Activated naive CD8-positive, alpha-beta T cell treated with anti-CD3 and anti-CD28 coated beads for 36 hours (primary cell): ENCODE measurements around the gene ZIC4. TPM values are rescaled to one million over a fixed set of nuclear protein-coding genes. Genes with fewer than 3 reads are reported as not detected.

Experiments used
- DNase-seq: peaks from one replicate; pipeline ENCODE4 v3.0.0; 2021
- H3K27ac Mint-ChIP-seq: one replicate; pipeline ENCODE4 v1.8.0; 2022; ENCODE audit warnings: mild to moderate bottlenecking, moderate library complexity, mixed read lengths
- H3K27me3 Mint-ChIP-seq: one replicate; pipeline ENCODE4 v1.8.0; 2022; ENCODE audit warnings: mild to moderate bottlenecking, mixed read lengths
- H3K36me3 Mint-ChIP-seq: one replicate; pipeline ENCODE4 v1.8.0; 2021; ENCODE audit warnings: mild to moderate bottlenecking, mixed read lengths
- H3K4me1 Mint-ChIP-seq: one replicate; pipeline ENCODE4 v1.8.0; 2021; ENCODE audit warnings: mixed read lengths
- H3K4me3 Mint-ChIP-seq: one replicate; pipeline ENCODE4 v1.8.0; 2022; ENCODE audit warnings: mild to moderate bottlenecking, moderate library complexity, mixed read lengths
- H3K9me3 Mint-ChIP-seq: one replicate; pipeline ENCODE4 v1.8.0; 2022; ENCODE audit warnings: mixed read lengths
- total RNA-seq, 2 experiments: library from RNA; stranded (reverse); gene quantifications; one replicate each; pipeline ENCODE4 v1.2.3, GENCODE V29; 2021

ZIC4 gene
- total RNA-seq, 2 experiments from 2014 or later: not detected

- H3K4me1 Mint-ChIP-seq: no peaks in the 10 kb centered on the region
- no peak overlapping the region for H3K4me3 Mint-ChIP-seq
- H3K36me3 Mint-ChIP-seq: peaks cover 4% of the 10 kb centered on the region
- H3K27ac Mint-ChIP-seq: no peak overlapping the region
- H3K9me3 Mint-ChIP-seq: peaks cover 16% of the 10 kb centered on the region
- H3K27me3 Mint-ChIP-seq: peaks cover 91% of the 10 kb centered on the region
- DNase-seq: no peak
Observed at GRCh38 chr3:147421184-147421912, 15.0 kb upstream of the ZIC4 start.

GRCh38 chr3:147420353-147421183, 14.2 kb upstream of the ZIC4 start:
- Mint-ChIP-seq H3K4me3 (no peak overlapping the region), H3K9me3 (peaks cover 16% of the 10 kb centered on the region), H3K4me1 (no peaks in the 10 kb centered on the region), H3K36me3 (peaks cover 4% of the 10 kb centered on the region), H3K27me3 (peaks cover 94% of the 10 kb centered on the region), H3K27ac (no peak overlapping the region)
- no peak for DNase-seq

- H3K27me3 Mint-ChIP-seq: peaks cover 94% of the 10 kb centered on the region
- H3K27ac Mint-ChIP-seq: no peak overlapping the region
- no peaks in the 10 kb centered on the region for H3K4me1 Mint-ChIP-seq
- H3K4me3 Mint-ChIP-seq: no peak overlapping the region
- H3K36me3 Mint-ChIP-seq: peaks cover 4% of the 10 kb centered on the region
- DNase-seq: no peak
- peaks cover 16% of the 10 kb centered on the region for H3K9me3 Mint-ChIP-seq
Observed at GRCh38 chr3:147419781-147420224, 13.5 kb upstream of the ZIC4 start.

GRCh38 chr3:147418808-147419701, 12.7 kb upstream of the ZIC4 start:
- Mint-ChIP-seq H3K9me3 (peaks cover 19% of the 10 kb centered on the region), H3K27ac (no peak overlapping the region), H3K36me3 (peaks cover 4% of the 10 kb centered on the region), H3K4me1 (peaks cover 1% of the 10 kb centered on the region), H3K4me3 (no peak overlapping the region), H3K27me3 (peaks cover 98% of the 10 kb centered on the region)
- no peak for DNase-seq

GRCh38 chr3:147418371-147418781, 12.0 kb upstream of the ZIC4 start:
- peaks cover 21% of the 10 kb centered on the region for H3K9me3 Mint-ChIP-seq
- H3K4me1 Mint-ChIP-seq: peaks cover 5% of the 10 kb centered on the region
- no peak overlapping the region for H3K4me3 Mint-ChIP-seq
- H3K27me3 Mint-ChIP-seq: peaks cover 96% of the 10 kb centered on the region
- no peak overlapping the region for H3K27ac Mint-ChIP-seq
- no peak for DNase-seq
- peaks cover 4% of the 10 kb centered on the region for H3K36me3 Mint-ChIP-seq

- peaks cover 23% of the 10 kb centered on the region for H3K9me3 Mint-ChIP-seq
- H3K4me1 Mint-ChIP-seq: peaks cover 9% of the 10 kb centered on the region
- H3K4me3 Mint-ChIP-seq: no peak overlapping the region
- H3K27ac Mint-ChIP-seq: no peak overlapping the region
- no peak for DNase-seq
- peaks cover 7% of the 10 kb centered on the region for H3K36me3 Mint-ChIP-seq
- H3K27me3 Mint-ChIP-seq: peaks cover 96% of the 10 kb centered on the region
Observed at GRCh38 chr3:147417551-147418295, 11.4 kb upstream of the ZIC4 start.

- Mint-ChIP-seq H3K27ac (no peak overlapping the region), H3K4me3 (no peak overlapping the region), H3K9me3 (peaks cover 23% of the 10 kb centered on the region), H3K36me3 (peaks cover 7% of the 10 kb centered on the region), H3K4me1 (peaks cover 14% of the 10 kb centered on the region), H3K27me3 (peaks cover 96% of the 10 kb centered on the region)
- DNase-seq: no peak
Observed at GRCh38 chr3:147416931-147417330, 10.6 kb upstream of the ZIC4 start.

GRCh38 chr3:147415874-147416273, 9.5 kb upstream of the ZIC4 start:
- Mint-ChIP-seq H3K36me3 (peaks cover 16% of the 10 kb centered on the region), H3K4me3 (no peak overlapping the region), H3K4me1 (peaks cover 22% of the 10 kb centered on the region), H3K27me3 (peaks cover 97% of the 10 kb centered on the region), H3K27ac (no peak overlapping the region), H3K9me3 (peaks cover 33% of the 10 kb centered on the region)
- no peak for DNase-seq

- DNase-seq: no peak
- Mint-ChIP-seq H3K4me1 (peaks cover 23% of the 10 kb centered on the region), H3K4me3 (no peak overlapping the region), H3K27ac (no peak overlapping the region), H3K27me3 (peaks cover 97% of the 10 kb centered on the region), H3K36me3 (peaks cover 19% of the 10 kb centered on the region), H3K9me3 (peaks cover 33% of the 10 kb centered on the region)
Observed at GRCh38 chr3:147415286-147415685, 8.9 kb upstream of the ZIC4 start.

- Mint-ChIP-seq H3K27ac (no peak overlapping the region), H3K36me3 (peaks cover 19% of the 10 kb centered on the region), H3K4me1 (peaks cover 23% of the 10 kb centered on the region), H3K9me3 (peaks cover 27% of the 10 kb centered on the region), H3K4me3 (no peak overlapping the region), H3K27me3 (peaks cover 94% of the 10 kb centered on the region)
- no peak for DNase-seq
Observed at GRCh38 chr3:147414390-147415138, 8.2 kb upstream of the ZIC4 start.

- Mint-ChIP-seq H3K4me3 (peak overlapping the region; percentile 65), H3K9me3 (peaks cover 26% of the 10 kb centered on the region), H3K36me3 (peaks cover 23% of the 10 kb centered on the region), H3K4me1 (peaks cover 25% of the 10 kb centered on the region), H3K27me3 (peaks cover 94% of the 10 kb centered on the region), H3K27ac (no peak overlapping the region)
- DNase-seq: no peak
Observed at GRCh38 chr3:147413686-147414389, 7.5 kb upstream of the ZIC4 start.

GRCh38 chr3:147412917-147413685, 6.8 kb upstream of the ZIC4 start:
- H3K4me3 Mint-ChIP-seq: peak overlapping the region; percentile 65
- DNase-seq: no peak
- H3K36me3 Mint-ChIP-seq: peaks cover 27% of the 10 kb centered on the region
- H3K27me3 Mint-ChIP-seq: peaks cover 94% of the 10 kb centered on the region
- peak overlapping the region; percentile 36 for H3K27ac Mint-ChIP-seq
- H3K4me1 Mint-ChIP-seq: peaks cover 29% of the 10 kb centered on the region
- peaks cover 32% of the 10 kb centered on the region for H3K9me3 Mint-ChIP-seq
